GM12864 (cell line): ENCODE results near the gene SORCS2.

Source experiments
- DNase-seq: peaks from one replicate; pipeline ENCODE4 v3.0.0-alpha.2; 2011; ENCODE audit warnings: low read depth
- H3K4me3 ChIP-seq: 2 replicates; pipeline ENCODE4 v1.5.1; 2011; ENCODE audit warnings: mild to moderate bottlenecking, low read depth, low read length, control low read depth
- TF ChIP-seq, protein P1 (sequence below): IDR thresholded peaks from 2 replicates; pipeline ENCODE4 v1.5.1; 2011; ENCODE audit warnings: low read depth, mild to moderate bottlenecking, moderate library complexity, low read length, control low read depth, inconsistent platforms; ENCODE audit errors: missing control alignments

The SORCS2 gene

DNA sequence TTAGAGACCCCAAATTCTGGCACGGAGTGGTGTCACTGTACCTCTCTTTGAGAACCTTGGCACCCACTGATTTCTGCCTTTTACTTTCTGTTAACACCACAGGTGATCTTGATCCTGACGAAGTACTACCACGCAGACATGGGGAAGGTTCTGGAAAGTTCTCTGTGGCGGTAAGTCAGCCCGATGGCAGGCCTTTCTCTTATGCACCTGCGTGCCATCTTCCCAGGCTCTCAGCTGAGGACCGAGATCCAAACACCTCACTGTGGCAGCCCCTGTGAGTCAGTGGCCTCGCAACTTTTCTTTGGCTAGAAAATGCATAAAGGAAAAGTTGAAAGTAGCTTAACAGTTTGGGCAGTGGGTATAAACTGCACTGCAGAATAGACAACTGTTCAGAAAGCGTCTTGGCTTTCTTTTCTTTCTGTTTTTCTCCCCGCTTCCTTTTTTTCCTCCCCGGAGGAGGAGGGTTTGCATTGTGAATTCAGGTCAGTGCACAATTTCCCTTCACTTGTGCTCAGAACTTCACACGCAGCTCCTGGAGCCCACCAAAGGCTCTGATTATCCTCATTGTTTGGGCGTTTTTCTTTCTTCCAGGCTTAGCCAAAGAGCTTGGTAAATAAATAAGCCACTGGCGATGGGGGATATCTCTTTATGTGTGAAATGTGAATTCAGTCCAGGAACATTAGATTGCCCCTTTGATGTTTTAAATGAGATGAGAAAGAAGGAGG lies 204.0 kb downstream of the SORCS2 start:
- DNase-seq, result no peak
- H3K4me3 ChIP-seq, result no peak overlapping the region
- TF ChIP-seq, protein P1, sequence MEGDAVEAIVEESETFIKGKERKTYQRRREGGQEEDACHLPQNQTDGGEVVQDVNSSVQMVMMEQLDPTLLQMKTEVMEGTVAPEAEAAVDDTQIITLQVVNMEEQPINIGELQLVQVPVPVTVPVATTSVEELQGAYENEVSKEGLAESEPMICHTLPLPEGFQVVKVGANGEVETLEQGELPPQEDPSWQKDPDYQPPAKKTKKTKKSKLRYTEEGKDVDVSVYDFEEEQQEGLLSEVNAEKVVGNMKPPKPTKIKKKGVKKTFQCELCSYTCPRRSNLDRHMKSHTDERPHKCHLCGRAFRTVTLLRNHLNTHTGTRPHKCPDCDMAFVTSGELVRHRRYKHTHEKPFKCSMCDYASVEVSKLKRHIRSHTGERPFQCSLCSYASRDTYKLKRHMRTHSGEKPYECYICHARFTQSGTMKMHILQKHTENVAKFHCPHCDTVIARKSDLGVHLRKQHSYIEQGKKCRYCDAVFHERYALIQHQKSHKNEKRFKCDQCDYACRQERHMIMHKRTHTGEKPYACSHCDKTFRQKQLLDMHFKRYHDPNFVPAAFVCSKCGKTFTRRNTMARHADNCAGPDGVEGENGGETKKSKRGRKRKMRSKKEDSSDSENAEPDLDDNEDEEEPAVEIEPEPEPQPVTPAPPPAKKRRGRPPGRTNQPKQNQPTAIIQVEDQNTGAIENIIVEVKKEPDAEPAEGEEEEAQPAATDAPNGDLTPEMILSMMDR, result no peak

DNA sequence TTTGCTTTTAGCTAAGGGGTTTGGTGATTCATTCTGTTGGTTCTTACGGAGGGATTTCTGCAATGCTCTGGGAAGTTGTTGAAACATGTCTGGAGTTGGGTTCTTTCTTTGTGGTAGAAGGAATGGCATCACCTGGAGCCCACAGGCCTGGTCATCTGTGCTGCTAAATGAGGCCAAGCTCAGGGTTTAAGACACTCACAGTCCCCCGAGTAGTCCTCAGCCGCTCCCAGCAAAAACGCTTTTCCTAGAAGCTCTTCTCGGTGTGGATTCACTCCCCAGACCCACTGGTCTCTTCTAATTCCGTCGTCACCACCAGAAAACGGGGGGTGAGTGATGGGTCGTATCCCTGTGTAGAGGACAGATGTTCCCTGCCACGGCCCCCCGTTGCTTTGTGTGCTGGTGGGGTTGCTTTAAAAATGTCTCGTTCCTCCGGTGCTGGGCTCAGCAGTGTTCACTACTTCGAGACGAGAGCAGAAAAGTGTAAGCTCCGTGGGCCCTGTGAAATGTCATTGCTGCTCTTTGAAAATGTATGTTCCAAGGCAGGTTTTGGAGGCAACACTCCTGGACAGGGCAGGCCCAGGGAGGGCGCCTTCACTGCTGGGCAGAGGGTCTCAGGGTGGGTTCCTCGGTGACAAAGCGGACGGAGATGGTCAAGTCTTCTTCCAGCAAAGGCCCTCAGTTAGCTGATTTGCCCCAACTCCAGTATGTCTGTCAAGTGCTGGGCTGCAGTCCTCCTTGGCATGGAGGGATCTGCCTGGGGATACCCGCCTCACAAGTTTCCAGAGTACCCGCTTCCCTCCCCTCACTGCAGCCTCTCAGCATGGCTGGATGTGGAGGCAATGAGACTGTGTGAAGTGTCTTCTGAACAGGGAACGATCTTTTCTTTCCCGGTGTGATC lies 205.1 kb downstream of the SORCS2 start:
- no peak overlapping the region for H3K4me3 ChIP-seq
- DNase-seq, result no peak
- TF ChIP-seq, protein P1, result no peak

DNA sequence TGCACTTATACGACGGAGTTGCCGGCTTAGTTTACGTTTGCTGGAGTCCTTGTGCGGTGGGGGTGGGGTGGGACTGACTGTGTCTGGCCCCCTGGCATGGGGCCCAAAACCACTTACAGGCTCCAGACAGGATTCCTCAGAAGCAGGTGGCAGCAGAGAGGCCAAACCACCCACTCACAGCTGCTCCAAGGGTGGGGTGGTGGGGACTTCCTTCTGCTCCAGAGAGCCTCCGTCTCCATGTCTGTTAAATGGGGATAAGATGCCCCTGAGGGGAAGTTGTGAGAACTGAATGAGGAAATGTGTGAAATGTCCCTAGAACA lies 205.7 kb downstream of the SORCS2 start:
- TF ChIP-seq, protein P1, result no peak
- no peak overlapping the region for H3K4me3 ChIP-seq
- no peak for DNase-seq

DNA sequence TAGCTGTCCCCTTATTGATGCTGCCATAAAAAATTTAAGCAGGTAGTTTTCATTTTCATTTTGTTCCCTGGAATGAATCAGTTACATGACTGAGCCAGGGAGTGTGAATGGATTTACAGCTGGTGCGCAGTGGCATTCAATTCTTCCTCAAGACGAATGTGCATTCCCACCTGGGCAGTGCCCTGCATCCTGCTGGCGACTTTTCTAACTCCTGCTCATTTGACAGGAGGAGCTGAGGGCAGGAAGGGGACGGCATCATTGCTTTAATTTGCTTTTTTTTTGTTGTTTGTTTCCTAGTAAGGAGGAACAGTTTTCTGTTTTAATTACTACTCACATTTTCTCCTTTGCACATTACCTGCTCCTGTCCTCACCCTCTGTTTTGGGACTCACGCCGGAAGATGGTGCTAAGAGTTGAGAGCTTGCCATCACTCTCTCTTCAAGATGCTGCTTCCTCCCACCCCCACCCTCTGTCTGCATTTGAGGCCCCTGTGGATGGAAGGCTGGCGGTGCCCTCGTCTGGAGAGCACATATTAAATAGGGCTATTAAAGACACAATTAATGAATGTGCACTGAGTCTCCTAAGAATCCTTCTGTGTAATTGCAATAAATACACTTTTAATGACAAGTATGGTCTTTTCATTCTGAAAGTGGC lies 206.6 kb downstream of the SORCS2 start:
- no peak for DNase-seq
- TF ChIP-seq, protein P1, result no peak
- H3K4me3 ChIP-seq, result no peak overlapping the region

DNA sequence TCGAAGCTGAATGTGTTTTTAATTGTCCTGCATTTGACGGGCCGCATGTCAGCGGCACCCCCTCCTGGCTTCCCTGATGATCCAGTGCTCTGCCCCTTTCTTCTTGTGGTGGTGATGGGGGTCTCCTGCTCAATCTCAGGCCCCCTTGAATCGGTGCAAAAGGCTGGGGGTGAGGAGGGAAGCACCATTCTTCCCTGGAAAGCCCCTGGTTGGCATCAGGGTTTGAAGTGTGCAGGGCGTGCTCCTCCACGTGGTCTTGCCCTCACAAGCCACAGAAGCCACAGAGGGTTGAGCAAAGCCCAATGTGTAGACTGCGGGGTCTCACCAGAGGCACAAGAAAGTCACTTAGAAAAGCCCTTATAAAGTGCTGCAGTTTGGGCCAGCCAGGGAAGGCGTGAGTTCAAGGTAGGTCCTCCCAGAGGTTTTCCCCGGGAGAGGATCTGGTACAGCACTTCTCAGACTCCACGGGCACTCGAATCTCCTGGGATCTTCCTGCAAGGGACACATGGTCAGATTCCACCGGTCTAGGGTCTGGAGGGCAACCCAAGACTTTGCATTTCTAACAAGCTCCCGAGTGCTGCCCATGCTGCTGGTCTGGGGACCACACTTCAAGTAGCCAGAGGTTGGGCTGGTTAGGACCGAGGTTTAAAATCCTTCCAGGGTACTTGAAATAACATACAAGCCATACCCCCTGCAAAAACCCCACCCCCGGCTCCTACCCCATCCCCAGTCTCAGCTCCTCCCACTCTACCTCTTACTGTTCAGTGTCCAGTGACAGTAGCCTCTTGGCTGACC lies 207.3 kb downstream of the SORCS2 start:
- DNase-seq, result no peak
- TF ChIP-seq, protein P1, result no peak
- no peak overlapping the region for H3K4me3 ChIP-seq

DNA sequence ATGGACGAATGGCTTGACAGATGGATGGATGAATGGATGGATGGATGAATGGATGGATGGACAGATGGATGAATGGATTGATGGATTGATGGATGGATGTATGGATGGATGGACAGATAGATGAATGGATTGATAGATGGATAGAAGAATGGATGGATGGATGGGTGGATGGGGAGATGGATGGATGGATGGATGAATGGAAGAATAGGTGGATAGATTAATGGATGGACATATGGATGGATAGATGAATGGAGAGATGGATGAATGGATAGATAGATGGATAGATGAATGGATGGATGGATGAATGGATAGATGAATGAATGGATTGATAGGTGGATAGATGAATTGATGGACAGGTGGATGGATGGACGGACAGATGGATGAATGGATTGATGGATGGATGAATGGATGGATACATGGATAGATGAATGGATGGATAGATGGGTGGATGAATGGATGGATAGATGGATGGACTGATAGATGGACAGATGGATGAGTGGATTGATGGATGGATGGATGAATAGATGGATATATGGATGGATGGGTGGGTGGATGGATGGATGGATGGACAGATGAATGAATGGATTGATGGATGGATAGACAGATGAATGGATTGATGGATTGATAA lies 208.4 kb downstream of the SORCS2 start:
- TF ChIP-seq, protein P1, result no peak
- no peak for DNase-seq
- H3K4me3 ChIP-seq, result no peak overlapping the region
